WERI-Rb-1 (cell line): ENCODE results near the gene IMPDH1.

Source experiments
- DNase-seq: peaks from one replicate; pipeline ENCODE4 v3.0.0-alpha.2; 2020
- H3K27ac ChIP-seq: fragments of 250-450 bp; sonication (Bioruptor Pico); 2 replicates; pipeline ENCODE4 v1.5.1; 2020; ENCODE audit warnings: mild to moderate bottlenecking, moderate library complexity
- H3K27me3 ChIP-seq: fragments of 250-450 bp; sonication (Bioruptor Pico); 2 replicates; pipeline ENCODE4 v1.5.1; 2021; ENCODE audit warnings: mild to moderate bottlenecking, low read depth, moderate library complexity; ENCODE audit not compliant: insufficient read depth, severe bottlenecking
- H3K36me3 ChIP-seq: fragments of 250-450 bp; sonication (Bioruptor Pico); 2 replicates; pipeline ENCODE4 v1.5.1; 2020; ENCODE audit warnings: mild to moderate bottlenecking, moderate library complexity
- H3K4me3 ChIP-seq: 2 replicates; pipeline ENCODE4 v1.5.1; 2011; ENCODE audit warnings: low read depth, mild to moderate bottlenecking, control low read depth, low read length
- H3K9me3 ChIP-seq: fragments of 250-450 bp; sonication (Bioruptor Pico); 2 replicates; pipeline ENCODE4 v1.5.1; 2021; ENCODE audit warnings: mild to moderate bottlenecking, moderate library complexity; ENCODE audit not compliant: severe bottlenecking
- TF ChIP-seq, protein P1 (sequence below): IDR thresholded peaks from 2 replicates; pipeline ENCODE4 v1.5.1; 2011; ENCODE audit warnings: low read depth, mild to moderate bottlenecking, control low read depth, inconsistent platforms, low read length

IMPDH1 gene

DNA sequence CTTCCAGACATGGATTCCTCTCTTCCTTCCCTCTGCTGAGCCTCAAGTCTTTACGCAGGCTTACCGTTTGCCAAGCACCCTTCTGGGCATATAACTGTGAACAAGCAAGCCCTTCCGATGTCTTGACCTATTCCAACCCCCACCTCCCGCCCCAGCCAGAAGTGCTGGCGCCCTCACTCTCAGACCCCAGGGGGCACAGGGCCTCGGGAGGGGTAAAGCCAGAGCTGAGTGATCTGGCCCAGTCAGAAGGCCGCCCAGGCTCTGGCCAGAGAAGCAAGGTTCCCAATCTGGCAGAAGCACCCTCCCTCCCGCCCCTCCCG, 49.5 kb downstream of the IMPDH1 start:
- Histone ChIP-seq H3K27ac (no peak overlapping the region), H3K9me3 (no peaks in the 10 kb centered on the region), H3K27me3 (no peaks in the 10 kb centered on the region), H3K4me3 (0 out of 2 replicates have a peak overlapping the region, but pooled peaks have one; percentile 58), H3K36me3 (no peaks in the 10 kb centered on the region)
- TF ChIP-seq, protein P1, sequence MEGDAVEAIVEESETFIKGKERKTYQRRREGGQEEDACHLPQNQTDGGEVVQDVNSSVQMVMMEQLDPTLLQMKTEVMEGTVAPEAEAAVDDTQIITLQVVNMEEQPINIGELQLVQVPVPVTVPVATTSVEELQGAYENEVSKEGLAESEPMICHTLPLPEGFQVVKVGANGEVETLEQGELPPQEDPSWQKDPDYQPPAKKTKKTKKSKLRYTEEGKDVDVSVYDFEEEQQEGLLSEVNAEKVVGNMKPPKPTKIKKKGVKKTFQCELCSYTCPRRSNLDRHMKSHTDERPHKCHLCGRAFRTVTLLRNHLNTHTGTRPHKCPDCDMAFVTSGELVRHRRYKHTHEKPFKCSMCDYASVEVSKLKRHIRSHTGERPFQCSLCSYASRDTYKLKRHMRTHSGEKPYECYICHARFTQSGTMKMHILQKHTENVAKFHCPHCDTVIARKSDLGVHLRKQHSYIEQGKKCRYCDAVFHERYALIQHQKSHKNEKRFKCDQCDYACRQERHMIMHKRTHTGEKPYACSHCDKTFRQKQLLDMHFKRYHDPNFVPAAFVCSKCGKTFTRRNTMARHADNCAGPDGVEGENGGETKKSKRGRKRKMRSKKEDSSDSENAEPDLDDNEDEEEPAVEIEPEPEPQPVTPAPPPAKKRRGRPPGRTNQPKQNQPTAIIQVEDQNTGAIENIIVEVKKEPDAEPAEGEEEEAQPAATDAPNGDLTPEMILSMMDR = no peak
- no peak for DNase-seq

DNA sequence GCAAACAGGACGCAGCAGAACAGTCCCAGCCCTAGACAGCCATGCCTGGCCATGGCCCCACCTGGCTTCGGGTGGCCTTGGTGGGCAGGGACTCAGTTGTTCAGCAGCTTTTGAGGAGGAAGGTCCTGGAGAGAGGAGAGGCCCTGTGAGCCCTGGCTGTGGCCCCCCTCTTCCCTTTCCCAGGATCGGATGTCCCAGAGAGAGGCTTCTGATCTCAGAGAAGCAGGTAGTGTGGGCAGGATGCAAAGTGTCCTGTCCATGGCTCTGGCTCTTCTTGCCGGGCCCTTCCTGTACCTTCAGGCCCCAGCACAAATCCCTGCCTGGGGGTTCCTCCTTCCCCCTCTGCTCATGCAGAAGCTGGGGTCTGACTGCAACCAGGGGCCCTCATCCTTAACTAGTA, 49.8 kb downstream of the IMPDH1 start:
- no peaks in the 10 kb centered on the region for H3K27me3 ChIP-seq
- H3K9me3 ChIP-seq = no peaks in the 10 kb centered on the region
- TF ChIP-seq, protein P1 = no peak
- no peaks in the 10 kb centered on the region for H3K36me3 ChIP-seq
- H3K27ac ChIP-seq = no peak overlapping the region
- no peak overlapping the region for H3K4me3 ChIP-seq
- DNase-seq = no peak

DNA sequence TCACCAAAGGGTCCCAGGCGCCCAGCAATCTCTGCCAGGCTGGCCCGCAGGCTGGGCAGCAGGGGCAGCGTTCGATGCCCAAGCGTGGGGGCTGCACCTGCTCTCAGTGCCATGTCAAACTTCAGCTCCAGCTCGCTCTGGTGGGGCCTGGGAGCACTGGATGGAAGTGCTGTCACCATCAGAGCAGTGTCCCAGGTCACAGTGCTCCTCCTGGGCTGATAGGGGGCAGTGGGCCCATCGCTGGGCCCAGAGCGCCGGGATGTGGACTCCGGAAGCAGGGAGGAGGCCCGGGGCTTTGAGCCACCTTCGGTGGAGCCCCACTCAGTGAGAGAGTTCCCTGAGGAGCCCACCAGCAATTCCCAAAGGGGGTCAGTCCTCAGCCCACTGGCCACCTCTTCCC, 50.4 kb downstream of the IMPDH1 start:
- H3K27ac ChIP-seq = no peak overlapping the region
- no peaks in the 10 kb centered on the region for H3K36me3 ChIP-seq
- no peak overlapping the region for H3K4me3 ChIP-seq
- TF ChIP-seq, protein P1 = no peak
- H3K27me3 ChIP-seq = no peaks in the 10 kb centered on the region
- DNase-seq = no peak
- H3K9me3 ChIP-seq = no peaks in the 10 kb centered on the region

DNA sequence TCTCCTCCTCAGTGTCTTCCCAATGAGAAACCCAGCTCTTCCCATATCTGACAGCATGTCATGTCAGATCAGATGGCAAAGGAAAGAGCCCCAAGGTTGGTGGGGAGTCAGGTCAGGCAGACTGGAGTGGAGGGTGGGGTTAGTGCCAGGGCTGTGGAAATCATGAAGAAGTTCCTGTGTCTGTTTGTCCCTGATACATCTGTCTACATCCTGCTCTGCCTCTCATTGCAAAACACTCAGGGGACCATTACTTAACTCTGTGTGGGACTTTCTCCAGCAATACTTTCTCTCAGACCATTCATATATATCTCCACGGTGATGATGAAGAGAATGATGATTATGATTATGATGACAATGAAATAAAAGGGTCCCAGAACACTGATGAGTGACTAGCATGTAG, 51.5 kb downstream of the IMPDH1 start:
- DNase-seq = no peak
- Histone ChIP-seq H3K36me3 (no peaks in the 10 kb centered on the region), H3K27me3 (no peaks in the 10 kb centered on the region), H3K27ac (no peak overlapping the region), H3K4me3 (no peak overlapping the region), H3K9me3 (no peaks in the 10 kb centered on the region)
- TF ChIP-seq, protein P1 = no peak

DNA sequence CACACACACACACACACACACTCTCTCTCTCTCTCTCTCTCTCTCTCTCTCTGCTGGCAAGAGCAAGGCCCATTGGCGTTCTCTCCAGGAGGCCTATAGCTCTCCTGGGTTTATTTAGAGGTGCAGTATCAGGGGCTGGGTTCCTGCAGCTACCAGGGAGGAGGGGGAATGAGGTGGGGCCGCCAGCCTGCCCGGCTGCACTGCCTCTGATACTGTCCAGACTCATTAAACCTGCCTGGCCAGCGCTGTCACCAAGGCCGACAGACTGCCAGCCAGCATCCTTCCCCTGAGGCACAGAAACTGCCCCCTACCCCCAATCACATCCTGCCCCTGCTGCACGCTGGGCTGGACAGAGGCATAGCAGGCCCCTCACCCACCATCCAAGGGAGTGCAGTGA, 52.6 kb downstream of the IMPDH1 start:
- TF ChIP-seq, protein P1 = no peak
- no peak overlapping the region for H3K27ac ChIP-seq
- H3K36me3 ChIP-seq = no peaks in the 10 kb centered on the region
- H3K9me3 ChIP-seq = no peaks in the 10 kb centered on the region
- no peaks in the 10 kb centered on the region for H3K27me3 ChIP-seq
- H3K4me3 ChIP-seq = no peak overlapping the region
- DNase-seq = no peak

DNA sequence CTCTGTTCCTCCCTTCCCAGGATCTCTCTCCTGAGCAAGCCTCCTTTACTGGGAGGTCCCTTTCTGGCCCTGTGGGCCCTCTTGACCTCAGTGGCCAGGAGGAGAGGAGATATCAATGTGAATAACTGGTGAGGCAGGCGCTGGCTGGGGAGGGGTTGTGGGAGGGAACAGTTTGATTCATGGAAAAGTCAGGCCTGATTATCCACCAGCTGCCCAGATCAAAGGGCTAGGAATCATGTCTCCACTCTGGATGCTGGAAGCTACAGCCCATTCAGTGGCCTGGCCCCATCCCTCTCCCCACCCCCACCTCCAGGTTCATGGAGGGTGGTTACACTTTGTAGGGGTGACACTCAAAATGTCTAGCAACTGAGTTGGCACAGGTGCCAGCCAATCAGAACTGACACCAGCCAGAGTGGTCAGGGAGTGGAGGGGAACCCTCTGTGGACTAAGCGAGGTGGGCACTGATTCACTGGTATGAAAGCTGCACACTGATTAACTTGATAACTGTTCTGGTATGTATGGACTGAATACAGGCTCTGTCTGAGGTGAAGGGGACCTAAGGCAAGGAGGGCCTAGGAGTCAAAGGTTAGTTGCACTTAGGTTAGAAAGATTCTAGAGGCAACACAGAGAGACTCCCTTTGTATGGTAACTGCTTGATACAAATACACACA, 53.1 kb downstream of the IMPDH1 start:
- H3K27me3 ChIP-seq = no peaks in the 10 kb centered on the region
- DNase-seq = peak; percentile 36
- no peak overlapping the region for H3K27ac ChIP-seq
- TF ChIP-seq, protein P1 = no peak
- no peaks in the 10 kb centered on the region for H3K36me3 ChIP-seq
- H3K4me3 ChIP-seq = no peak overlapping the region
- no peaks in the 10 kb centered on the region for H3K9me3 ChIP-seq
